K562 (cell line): ENCODE results near the gene EIF5A2. TPM values are rescaled to one million over a fixed set of nuclear protein-coding genes. Genes with fewer than 3 reads are reported as not detected.

Experiments used
- ATAC-seq: fragments of 200-7000 bp; cut with Tn5 transposase; 3 replicates; pipeline ENCODE4 v1.9.1; 2020; ENCODE audit warnings: moderate library complexity
- BruUV-seq: library from RNA; stranded (reverse); fragments of 400-500 nt; replicated peaks from 2 replicates; lab custom pipeline; 2021; lab: Mats Ljungman, UMichigan
- CTCF ChIA-PET: fragments of 300-600 bp; formaldehyde crosslinking; extraction: SDS; loops from one replicate; lab custom pipeline; 2021; ENCODE audit warnings: low intra/inter-chr PET ratio; lab: Yijun Ruan, JAX
- POLR2A ChIA-PET: fragments of 300-600, 350-650 bp; sonication (Branson Sonifier 250); formaldehyde crosslinking; extraction: SDS; loops from one replicate; lab custom pipeline; 2021; ENCODE audit warnings: antibody characterized with exemption, inconsistent platforms; lab: Yijun Ruan, JAX
- DNase-seq, 4 experiments: peaks; one replicate each; pipeline versions ENCODE4 v3.0.0 to v3.0.0-alpha.2; 2011 to 2018; ENCODE audit warnings: low spot score in 3 of 4, mixed read lengths in 3 of 4; ENCODE audit errors: extremely low read depth in 1 of 4
- FAIRE-seq: peaks from 2 replicates; lab custom pipeline; 2011; peaks lifted over from hg19 to GRCh38; lab: Jason Lieb, UNC
- H2AFZ ChIP-seq: 2 replicates; pipeline ENCODE4 v1.6.0; 2011; ENCODE audit warnings: low read depth, low read length, control low read depth, inconsistent platforms
- H3K27ac ChIP-seq: fragments of 200-600 bp; 3 replicates; pipeline ENCODE4 v1.8.0; 2011; ENCODE audit warnings: low read depth, mild to moderate bottlenecking, control low read depth, inconsistent platforms, low read length, moderate library complexity, mixed read lengths; ENCODE audit errors: extremely low read depth
- H3K27me3 ChIP-seq, 2 experiments: fragments of 300-600 bp in 1 of 2; 2 replicates in 1 of 2; 3 replicates in 1 of 2; pipeline versions ENCODE4 v1.6.0 to v1.8.0; 2011; ENCODE audit warnings: inconsistent platforms in 2 of 2, low read length in 2 of 2, mild to moderate bottlenecking in 1 of 2, mixed read lengths in 1 of 2, moderate library complexity in 1 of 2; ENCODE audit not compliant: control insufficient read depth in 2 of 2, insufficient read depth in 2 of 2
- H3K36me3 ChIP-seq: fragments of 300-600 bp; 3 replicates; pipeline ENCODE4 v1.8.0; 2011; ENCODE audit warnings: mild to moderate bottlenecking, low read length, inconsistent platforms; ENCODE audit not compliant: control insufficient read depth, insufficient read depth
- H3K4me1 ChIP-seq, 2 experiments: fragments of 200-600 bp in 1 of 2; replicated peaks in 1 of 2; 2 replicates in 1 of 2; 3 replicates in 1 of 2; pipeline versions ENCODE4 v1.5.1 to v1.8.0; 2011; ENCODE audit warnings: inconsistent platforms in 2 of 2, low read length in 2 of 2, mild to moderate bottlenecking in 1 of 2, mixed read lengths in 1 of 2, moderate library complexity in 1 of 2; ENCODE audit not compliant: control insufficient read depth in 2 of 2, insufficient read depth in 2 of 2
- H3K4me2 ChIP-seq: 2 replicates; pipeline ENCODE4 v1.6.1; 2011; ENCODE audit warnings: low read length, control low read depth, inconsistent platforms, mixed read lengths; ENCODE audit not compliant: insufficient read depth
- H3K4me3 ChIP-seq: fragments of 200-600 bp; sonication (generic), shearing (Covaris generic); 2 replicates; pipeline ENCODE4 v1.5.1; 2016; ENCODE audit warnings: control low read depth, inconsistent platforms
- H3K79me2 ChIP-seq: fragments of 200-600 bp; 3 replicates; pipeline ENCODE4 v1.8.0; 2011; ENCODE audit warnings: low read length, inconsistent platforms; ENCODE audit not compliant: control insufficient read depth, insufficient read depth
- H3K9ac ChIP-seq, 2 experiments: 2 replicates each; pipeline versions ENCODE4 v1.6.0 to v1.6.1; 2011; ENCODE audit warnings: low read depth in 2 of 2, low read length in 2 of 2, control low read depth in 1 of 2, inconsistent platforms in 1 of 2, mild to moderate bottlenecking in 1 of 2, mixed read lengths in 1 of 2; ENCODE audit not compliant: insufficient read depth in 1 of 2
- H3K9me1 ChIP-seq: one replicate; pipeline ENCODE4 v1.6.0; 2011; ENCODE audit warnings: inconsistent platforms, mild to moderate bottlenecking, low read length, moderate library complexity; ENCODE audit not compliant: control insufficient read depth, insufficient read depth
- H3K9me3 ChIP-seq: replicated peaks from 2 replicates; pipeline ENCODE4 v1.5.1; 2011; ENCODE audit warnings: low read depth, low read length, inconsistent platforms; ENCODE audit not compliant: control insufficient read depth, insufficient read depth
- H4K20me1 ChIP-seq: replicated peaks from 2 replicates; pipeline ENCODE4 v1.6.1; 2011; ENCODE audit warnings: low read length, inconsistent platforms, mixed read lengths; ENCODE audit not compliant: control insufficient read depth, insufficient read depth
- ETV1 ChIP-seq: fragments of 450-650 bp; conservative IDR thresholded peaks from 2 replicates; pipeline ENCODE4 v1.6.1; 2016; ENCODE audit warnings: missing genetic modification characterization, control low read depth, low read depth, missing compliant biosample characterization
- ETV6 ChIP-seq, 3 experiments: fragments of 150-350 bp in 1 of 3; sonication (generic) in 1 of 3; formaldehyde crosslinking in 1 of 3; IDR thresholded peaks; 2 replicates each; pipeline versions ENCODE4 v1.6.1 to v1.8.0; 2014 to 2022; ENCODE audit warnings: borderline replicate concordance in 2 of 3, low read depth in 2 of 3, antibody characterized with exemption in 1 of 3, low read length in 1 of 3, mild to moderate bottlenecking in 1 of 3, missing genetic modification reagents in 1 of 3
- HDAC6 ChIP-seq: IDR thresholded peaks from 2 replicates; pipeline ENCODE4 v1.6.1; 2012; ENCODE audit warnings: low read depth, mild to moderate bottlenecking, control low read depth, inconsistent platforms, low read length, moderate library complexity
- JUNB ChIP-seq: fragments of 450-650 bp; formaldehyde crosslinking; conservative IDR thresholded peaks from 2 replicates; pipeline ENCODE4 v1.4.0; 2020; ENCODE audit warnings: mild to moderate bottlenecking
- MLX ChIP-seq, 2 experiments: fragments of 450-650 bp in 1 of 2; sonication (generic) in 1 of 2; formaldehyde crosslinking; conservative IDR thresholded peaks; 2 replicates each; pipeline versions ENCODE4 v1.4.0 to v1.8.1; 2020 to 2022; ENCODE audit warnings: mild to moderate bottlenecking in 1 of 2, missing genetic modification reagents in 1 of 2
- MXD1 ChIP-seq: fragments of 250-450 bp; sonication (Bioruptor Pico); IDR thresholded peaks from 2 replicates; pipeline ENCODE4 v1.8.0; 2021; ENCODE audit warnings: borderline replicate concordance, mild to moderate bottlenecking, moderate library complexity; ENCODE audit not compliant: poor library complexity, severe bottlenecking
- PKNOX1 ChIP-seq: fragments of 450-650 bp; IDR thresholded peaks from 2 replicates; pipeline ENCODE4 v1.6.1; 2016
- RAD21 ChIP-seq, 2 experiments: fragments of 250-450 bp in 1 of 2; fragments of 450-650 bp in 1 of 2; sonication (Bioruptor Pico) in 1 of 2; formaldehyde crosslinking in 1 of 2; IDR thresholded peaks in 1 of 2; conservative IDR thresholded peaks in 1 of 2; 2 replicates each; pipeline versions ENCODE4 v1.4.0 to v1.8.0; 2020 to 2022; ENCODE audit warnings: mild to moderate bottlenecking in 2 of 2, moderate library complexity in 1 of 2
- SLC30A9 ChIP-seq: fragments of 250-450 bp; sonication (Bioruptor Pico); IDR thresholded peaks from 2 replicates; pipeline ENCODE4 v1.8.0; 2022; ENCODE audit warnings: mild to moderate bottlenecking, moderate library complexity
- SP2 ChIP-seq: IDR thresholded peaks from 2 replicates; pipeline ENCODE4 v1.6.1; 2011; ENCODE audit warnings: mild to moderate bottlenecking, low read depth, low read length, moderate library complexity; ENCODE audit not compliant: poor library complexity, severe bottlenecking; ENCODE audit errors: extremely low read depth
- STAT6 ChIP-seq: sonication (generic); formaldehyde crosslinking; IDR thresholded peaks from 2 replicates; pipeline ENCODE4 v1.8.1; 2023; ENCODE audit warnings: mild to moderate bottlenecking, missing genetic modification reagents
- TOE1 ChIP-seq, 2 experiments: fragments of 450-650 bp in 1 of 2; sonication (generic) in 1 of 2; formaldehyde crosslinking in 1 of 2; IDR thresholded peaks; 2 replicates each; pipeline versions ENCODE4 v1.7.1 to v1.8.0; 2016 to 2022; ENCODE audit warnings: borderline replicate concordance in 2 of 2, mild to moderate bottlenecking in 2 of 2, antibody characterized with exemption in 1 of 2, inconsistent platforms in 1 of 2, low read depth in 1 of 2, missing genetic modification reagents in 1 of 2, moderate library complexity in 1 of 2
- USF1 ChIP-seq: sonication (generic); formaldehyde crosslinking; IDR thresholded peaks from 2 replicates; pipeline ENCODE4 v1.9.0; 2022; ENCODE audit warnings: mild to moderate bottlenecking, missing genetic modification reagents
- XRCC4 ChIP-seq: IDR thresholded peaks from one replicate; pipeline ENCODE4 v1.6.1; 2011; ENCODE audit not compliant: insufficient read depth, insufficient read length; ENCODE audit errors: extremely low read depth
- whole genome bisulfite sequencing: fragments of 100-300 bp; shearing (Covaris generic); methylation state at CpG from one replicate; pipeline ENCODE4 v1.1.6; 2016; ENCODE audit warnings: low coverage, mixed read lengths; ENCODE audit not compliant: insufficient coverage; ENCODE audit errors: missing lambda C conversion rate; 5-methylcytosine and 5-hydroxymethylcytosine counted together
- in situ Hi-C: fragments of 300-500 bp; cut with MboI; formaldehyde crosslinking; loops from 4 replicates; pipeline ENCODE4 v1.15.0; 2018; ENCODE audit warnings: inconsistent platforms, mixed read lengths
- intact Hi-C: fragments of 100-400 bp; cut with micrococcal nuclease; formaldehyde crosslinking; loops from 2 replicates; pipeline ENCODE4 v1.14.2; 2022
- polyA plus RNA-seq, 8 experiments: library from polyadenylated mRNA; depleted of rRNA in 4 of 8; stranded (reverse) in 5 of 8; unstranded in 3 of 8; fragments of >200 nt; fragmentation: Nextera tagmentation in 2 of 8; fragmentation: Illumina TruSeq in 1 of 8; extraction: Ambion mirVana in 2 of 8; extraction: Trizol in 1 of 8; gene quantifications; 2 replicates each; pipeline versions ENCODE4 v1.2.1 to v1.2.3, GENCODE V29; 2011 to 2014; ENCODE audit warnings: inconsistent platforms in 1 of 8, missing spikeins in 1 of 8
- total RNA-seq, 7 experiments: library from RNA; depleted of rRNA in 6 of 7; stranded (reverse); fragments of >200 nt in 6 of 7; fragmentation: Illumina TruSeq in 2 of 7; extraction: Trizol in 2 of 7; gene quantifications; 2 replicates each; pipeline versions ENCODE4 v1.2.1 to v1.2.3, GENCODE V29; 2011 to 2021; ENCODE audit warnings: low replicate concordance in 1 of 7

EIF5A2 gene
- total and polyA plus RNA-seq, 9 of the 15 experiments (the other 6 are each of a cell fraction or from before 2014, with no cell fraction given) = 3.9 to 18.3 (median 15.9) TPM

GRCh38 chr3:170858599-170858998, 49.8 kb downstream of the EIF5A2 start:
- no peaks in the 10 kb centered on the region for H3K27me3 ChIP-seq
- in situ Hi-C loops = no loop called here
- no peaks in the 10 kb centered on the region for H3K9me3 ChIP-seq
- no peaks in the 10 kb centered on the region for H3K79me2 ChIP-seq
- no peaks in the 10 kb centered on the region for H3K36me3 ChIP-seq
- H4K20me1 ChIP-seq = no peaks in the 10 kb centered on the region
- no peak for DNase-seq
- ChIA-PET CTCF (interaction anchor here (0.6 kb wide), 1 partner anchor 450 kb away, joined by 3 read pairs; no protein-coding TSS in a partner anchor), POLR2A (interaction anchor here (1.2 kb wide), 1 partner anchor 10 kb away, joined by 3 read pairs; no protein-coding TSS in a partner anchor)
- 43% methylated on average over 5 of the region's 5 CpGs for WGBS
- 0 out of 5 replicates have a peak, but pooled peaks cover 0 to 4% of the 10 kb centered on the region in 2 experiments for H3K4me1 ChIP-seq
- BruUV-seq = no TSS peak
- no peak overlapping the region for H3K4me3 ChIP-seq
- H2AFZ ChIP-seq = no peak overlapping the region
- H3K9ac ChIP-seq = no peak overlapping the region
- no peak for ATAC-seq
- H3K4me2 ChIP-seq = no peak overlapping the region
- no peak for FAIRE-seq
- no peaks in the 10 kb centered on the region for H3K9me1 ChIP-seq
- intact Hi-C loops = no loop called here
- no peak overlapping the region for H3K27ac ChIP-seq
- TF ChIP-seq XRCC4 (no peak), STAT6 (CRISPR knock-in tag) (no peak), SP2 (no peak), ETV6 (IDR thresholded peaks at IDR 0.05; ENCODE audit: borderline replicate concordance in 1 of 2, low read depth in 2 of 2, low read length in 1 of 2) (no peak), ETV6 (CRISPR knock-in tag; IDR thresholded peaks at IDR 0.05; ENCODE audit: borderline replicate concordance) (no peak), HDAC6 (no peak), MXD1 (no peak), ETV1 (tag) (no peak), PKNOX1 (no peak), JUNB (CRISPR knock-in tag) (no peak), SLC30A9 (CRISPR knock-in tag) (no peak), USF1 (CRISPR knock-in tag) (no peak), RAD21 (CRISPR knock-in tag; conservative IDR thresholded peaks at IDR 0.05 in 1 of 2, IDR thresholded peaks at IDR 0.05 in 1 of 2) (no peak), TOE1 (IDR thresholded peaks at IDR 0.05; ENCODE audit: borderline replicate concordance) (no peak), TOE1 (CRISPR knock-in tag; IDR thresholded peaks at IDR 0.05; ENCODE audit: borderline replicate concordance, low read depth) (no peak), MLX (CRISPR knock-in tag; conservative IDR thresholded peaks at IDR 0.05) (no peak)
